ENCODE results near the gene CDCP2.
"Not testable (repeated sequence)": the region's sequence is repeated elsewhere in the genome, so short reads cannot be mapped to it uniquely, and the experiment has no call there.

Gene CDCP2

GRCh38 chr1:54108156-54108555 is 44.6 kb downstream of the CDCP2 start:
- DNase-seq (ENCODE audit: low spot score), result no peak
- TF ChIP-seq CTCF (IDR thresholded peaks at IDR 0.05; ENCODE audit: extremely low read depth, insufficient read depth, missing control alignments), result no peak
- in situ Hi-C loops (cut with MboI; ENCODE audit: low pct_unique_long_range_greater_than_20kb, low sequenced_read_pairs, unreplicated experiment), result loop anchor here (25.0 kb wide), 1 partner anchor 379 kb away; no protein-coding TSS in a partner anchor

GRCh38 chr1:54107131-54107530 is 45.7 kb downstream of the CDCP2 start:
- in situ Hi-C loops (cut with MboI; ENCODE audit: low pct_unique_long_range_greater_than_20kb, low sequenced_read_pairs, unreplicated experiment), result loop anchor here (25.0 kb wide), 1 partner anchor 380 kb away; no protein-coding TSS in a partner anchor
- TF ChIP-seq CTCF (IDR thresholded peaks at IDR 0.05; ENCODE audit: extremely low read depth, insufficient read depth, missing control alignments), result no peak
- no peak for DNase-seq (ENCODE audit: low spot score)

- in situ Hi-C loops (cut with MboI; ENCODE audit: low pct_unique_long_range_greater_than_20kb, low sequenced_read_pairs, unreplicated experiment), result loop anchor here (25.0 kb wide), 1 partner anchor 381 kb away; no protein-coding TSS in a partner anchor
- no peak for TF ChIP-seq CTCF (IDR thresholded peaks at IDR 0.05; ENCODE audit: extremely low read depth, insufficient read depth, missing control alignments)
- no peak for DNase-seq (ENCODE audit: low spot score)
Observed at GRCh38 chr1:54105736-54106269, 47.0 kb downstream of the CDCP2 start.

GRCh38 chr1:54105080-54105479 is 47.7 kb downstream of the CDCP2 start:
- in situ Hi-C loops (cut with MboI; ENCODE audit: low pct_unique_long_range_greater_than_20kb, low sequenced_read_pairs, unreplicated experiment), result loop anchor here (25.0 kb wide), 1 partner anchor 382 kb away; no protein-coding TSS in a partner anchor
- no peak for TF ChIP-seq CTCF (IDR thresholded peaks at IDR 0.05; ENCODE audit: extremely low read depth, insufficient read depth, missing control alignments)
- DNase-seq (ENCODE audit: low spot score), result no peak

GRCh38 chr1:54104613-54105012 is 48.2 kb downstream of the CDCP2 start:
- in situ Hi-C loops (cut with MboI; ENCODE audit: low pct_unique_long_range_greater_than_20kb, low sequenced_read_pairs, unreplicated experiment), result loop anchor here (25.0 kb wide), 1 partner anchor 383 kb away; no protein-coding TSS in a partner anchor

GRCh38 chr1:54103414-54103813 is 49.4 kb downstream of the CDCP2 start:
- in situ Hi-C loops (cut with MboI; ENCODE audit: low pct_unique_long_range_greater_than_20kb, low sequenced_read_pairs, unreplicated experiment), result loop anchor here (25.0 kb wide), 1 partner anchor 384 kb away; no protein-coding TSS in a partner anchor

More at GRCh38 chr1:54104613-54105012, 48.2 kb downstream of the CDCP2 start:
- DNase-seq (ENCODE audit: low spot score), result not testable (repeated sequence)

More at GRCh38 chr1:54103414-54103813, 49.4 kb downstream of the CDCP2 start:
- TF ChIP-seq CTCF (IDR thresholded peaks at IDR 0.05; ENCODE audit: extremely low read depth, insufficient read depth, missing control alignments), result no peak
- DNase-seq (ENCODE audit: low spot score), result no peak
